ENCODE results near the gene WFDC5.

- TF ChIP-seq CTCF (conservative IDR thresholded peaks at IDR 0.05; ENCODE audit: low read depth in 2 of 2): no peak
- TF ChIP-seq REST (IDR thresholded peaks at IDR 0.05; ENCODE audit: unreplicated experiment): no peak
- TF ChIP-seq CREB1 (CRISPR knock-in tag; IDR thresholded peaks at IDR 0.05; ENCODE audit: low read depth): no peak
- TF ChIP-seq JUNB (IDR thresholded peaks at IDR 0.05; ENCODE audit: unreplicated experiment): no peak
- TF ChIP-seq EZH2 (IDR thresholded peaks at IDR 0.05; ENCODE audit: low read depth, unreplicated experiment): no peak
- no peak for TF ChIP-seq EZH2phosphoT487 (IDR thresholded peaks at IDR 0.05; ENCODE audit: unreplicated experiment)
- TF ChIP-seq POLR2AphosphoS5 (IDR thresholded peaks at IDR 0.05; ENCODE audit: low read depth): no peak
- no peak for TF ChIP-seq NANOG (IDR thresholded peaks at IDR 0.05; ENCODE audit: borderline replicate concordance)
- no peak for TF ChIP-seq STAT1 (IDR thresholded peaks at IDR 0.05; ENCODE audit: unreplicated experiment)
- no peak for TF ChIP-seq ETS1 (IDR thresholded peaks at IDR 0.05)
- no peak for TF ChIP-seq ZNF331 (CRISPR knock-in tag; IDR thresholded peaks at IDR 0.05; ENCODE audit: low read depth)
- no peak for TF ChIP-seq ZNF114 (CRISPR knock-in tag; IDR thresholded peaks at IDR 0.05)
- no peak for TF ChIP-seq ZNF462 (CRISPR knock-in tag; IDR thresholded peaks at IDR 0.05)
Measured at GRCh38 chr20:45082468-45082867, 32.5 kb downstream of the WFDC5 start.
